H54 (cell line): ENCODE results near the gene HTRA3.
A peak's percentile ranks its signal among the peaks of the same experiment; 100 is the strongest.

Source experiments
- DNase-seq: peaks from one replicate; pipeline ENCODE4 v3.0.0; 2011; ENCODE audit warnings: low spot score, mixed read lengths; ENCODE audit not compliant: insufficient read length
- FAIRE-seq: peaks from 3 replicates; lab custom pipeline; 2011; peaks lifted over from hg19 to GRCh38; lab: Jason Lieb, UNC
- POLR2A ChIP-seq: IDR thresholded peaks from 2 replicates; pipeline ENCODE4 v1.6.1; 2011; ENCODE audit warnings: low read depth, mild to moderate bottlenecking, low read length

HTRA3 gene

GRCh38 chr4:8269535-8270417 lies at the start of gene HTRA3:
Gene HTRA3, plus strand, starts transcription at chr4:8269754. Its CDS starts 215 bp downstream, at chr4:8269969.
- TF ChIP-seq POLR2A = peak; percentile 88
- DNase-seq (no peak), FAIRE-seq (no peak)

DNA sequence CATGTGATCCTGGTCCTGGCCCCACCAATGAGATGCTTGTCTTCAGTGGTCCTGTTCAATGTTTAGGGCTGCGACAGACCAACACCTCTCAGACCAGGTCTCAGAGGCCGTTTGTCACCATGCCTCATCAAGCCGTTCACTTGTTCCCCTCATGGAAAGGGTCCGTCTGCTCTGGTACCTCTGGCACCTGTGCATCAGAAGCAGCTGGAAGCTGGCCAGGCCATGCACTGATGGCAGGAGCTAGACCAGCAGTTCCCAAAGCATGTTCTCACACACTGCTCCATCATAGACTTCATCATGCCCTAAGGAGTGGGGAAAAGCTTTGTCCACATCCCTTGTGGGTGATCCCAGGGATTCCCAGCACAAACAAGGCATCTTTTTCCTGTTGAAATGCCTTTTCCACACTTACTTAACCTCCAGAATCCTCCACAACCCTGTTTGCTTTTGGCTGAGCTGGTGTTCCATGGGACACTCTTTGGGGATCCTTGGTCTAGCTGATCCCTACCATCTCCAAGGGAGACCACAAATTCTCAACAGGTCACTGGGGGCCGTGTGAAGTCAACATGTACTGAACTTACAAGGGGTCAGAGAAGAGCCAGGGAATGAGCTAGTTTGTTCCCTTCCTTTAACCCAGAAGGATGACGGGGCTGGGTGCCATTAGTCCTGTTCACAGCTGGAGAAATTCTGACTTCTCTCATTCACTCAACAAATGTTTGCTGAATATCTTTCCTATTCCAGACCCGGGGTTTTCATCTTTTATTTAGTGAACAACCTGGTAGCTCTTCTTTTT lies 48.7 kb upstream of the HTRA3 start:
- no peak for TF ChIP-seq POLR2A
- FAIRE-seq (no peak), DNase-seq (no peak)

DNA sequence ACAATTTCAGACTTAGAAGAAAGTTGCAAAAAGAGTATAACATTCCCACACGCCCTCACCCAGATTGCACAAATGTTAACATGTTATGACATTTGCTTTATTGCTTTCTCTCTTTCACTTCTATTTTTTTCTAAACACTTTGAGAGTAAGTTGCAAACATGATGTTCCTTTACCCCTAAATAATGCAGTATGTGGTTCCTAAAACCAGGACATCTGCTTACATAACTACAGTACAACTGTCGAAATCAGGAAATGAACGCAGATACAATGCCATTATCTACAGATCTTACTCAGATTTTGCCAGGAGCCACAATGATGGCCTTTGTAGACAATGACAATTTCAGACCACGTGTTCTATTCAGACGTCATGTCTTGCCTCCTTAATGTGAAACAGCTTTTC lies 48.1 kb upstream of the HTRA3 start:
- no peak for TF ChIP-seq POLR2A
- FAIRE-seq (no peak), DNase-seq (no peak)

DNA sequence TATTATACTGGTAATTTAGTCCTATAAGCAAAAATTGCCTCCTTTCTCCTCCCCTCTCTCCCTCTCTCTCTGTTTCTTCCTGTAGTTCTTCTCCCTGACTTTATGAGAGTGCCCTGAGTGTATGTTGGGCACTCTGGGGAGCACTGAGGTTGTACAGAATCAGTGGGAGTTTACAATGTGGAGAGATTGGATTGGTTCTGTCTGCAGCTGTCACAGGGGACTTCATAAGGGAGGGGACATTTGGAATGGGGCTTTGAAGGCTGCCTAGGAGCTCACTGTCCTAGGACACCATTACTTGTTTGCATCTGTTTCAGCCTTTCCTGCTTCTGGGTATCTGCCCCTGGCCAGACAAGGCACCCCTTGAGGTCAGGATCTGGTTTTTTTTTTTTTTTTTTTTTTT lies 47.6 kb upstream of the HTRA3 start:
- no peak for DNase-seq
- TF ChIP-seq POLR2A = no peak
- FAIRE-seq = no peak

GRCh38 chr4:8222609-8223388 lies 46.8 kb upstream of the HTRA3 start:
- no peak for FAIRE-seq
- TF ChIP-seq POLR2A = no peak
- DNase-seq = no peak

DNA sequence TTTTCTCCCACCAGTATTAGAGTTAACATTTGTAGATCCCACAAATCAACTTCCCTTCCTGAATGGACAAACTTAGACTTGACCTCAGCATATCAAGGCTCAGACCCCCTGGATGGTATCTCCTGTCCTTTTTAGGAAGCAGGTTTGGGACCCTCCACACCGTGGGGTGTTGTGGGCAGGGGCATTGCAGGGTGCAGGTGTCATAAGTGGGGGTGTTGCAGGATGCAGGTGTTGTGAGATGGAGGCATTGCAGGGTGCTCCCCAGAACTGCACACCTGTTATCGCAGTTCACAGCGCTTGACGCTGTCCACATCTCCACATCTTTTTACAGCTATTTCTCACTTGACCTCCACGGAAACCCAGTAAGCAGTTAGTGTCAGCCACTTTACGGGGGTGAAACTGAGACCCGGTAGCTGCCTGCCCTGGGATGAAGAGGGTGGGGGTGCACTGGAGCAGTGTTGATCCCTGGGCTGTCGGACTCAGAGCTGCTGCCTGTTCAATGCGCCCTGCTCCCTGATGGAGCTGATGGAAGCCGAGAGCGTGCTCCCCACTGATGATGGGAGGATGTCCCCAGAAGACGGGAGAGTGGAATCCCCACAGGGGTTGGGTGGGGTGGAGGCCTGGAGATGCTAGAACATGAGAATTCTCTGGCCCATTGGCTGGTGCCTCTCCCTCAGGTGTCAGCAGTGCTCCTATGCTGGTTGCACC lies 45.1 kb upstream of the HTRA3 start:
- no peak for TF ChIP-seq POLR2A
- no peak for DNase-seq
- FAIRE-seq = no peak

DNA sequence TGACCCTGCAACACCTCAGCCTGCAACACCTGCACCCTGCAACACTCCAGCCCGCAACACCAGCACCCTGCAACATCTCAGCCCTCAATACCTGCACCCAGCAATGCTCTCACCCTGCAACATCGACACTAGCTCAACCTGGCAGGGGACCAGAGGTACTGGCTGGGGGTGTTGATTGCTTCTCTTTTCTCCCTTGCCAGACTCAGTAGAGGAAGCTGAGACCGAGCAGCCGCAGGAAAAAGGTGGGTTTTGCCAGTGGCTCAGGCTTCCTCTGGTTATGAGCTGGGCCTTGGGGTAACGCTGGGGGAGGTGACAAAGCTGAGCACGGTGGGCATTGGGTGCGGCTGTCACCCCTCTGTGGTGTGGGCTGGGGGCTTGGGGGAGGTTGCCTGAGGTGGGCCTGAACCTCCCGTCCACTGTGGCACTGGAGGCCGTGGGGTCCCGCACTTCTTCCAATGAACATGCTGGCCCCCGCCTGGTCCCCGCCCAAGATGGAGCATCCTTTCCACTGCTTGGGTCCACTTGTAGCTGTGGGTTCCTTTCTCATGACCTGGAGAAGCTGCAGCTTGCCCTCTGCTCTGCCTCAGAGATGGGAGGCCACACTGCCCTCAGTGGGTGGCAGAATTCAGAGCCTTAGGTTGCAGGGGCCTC lies 44.5 kb upstream of the HTRA3 start:
- no peak for DNase-seq
- no peak for TF ChIP-seq POLR2A
- FAIRE-seq = no peak

DNA sequence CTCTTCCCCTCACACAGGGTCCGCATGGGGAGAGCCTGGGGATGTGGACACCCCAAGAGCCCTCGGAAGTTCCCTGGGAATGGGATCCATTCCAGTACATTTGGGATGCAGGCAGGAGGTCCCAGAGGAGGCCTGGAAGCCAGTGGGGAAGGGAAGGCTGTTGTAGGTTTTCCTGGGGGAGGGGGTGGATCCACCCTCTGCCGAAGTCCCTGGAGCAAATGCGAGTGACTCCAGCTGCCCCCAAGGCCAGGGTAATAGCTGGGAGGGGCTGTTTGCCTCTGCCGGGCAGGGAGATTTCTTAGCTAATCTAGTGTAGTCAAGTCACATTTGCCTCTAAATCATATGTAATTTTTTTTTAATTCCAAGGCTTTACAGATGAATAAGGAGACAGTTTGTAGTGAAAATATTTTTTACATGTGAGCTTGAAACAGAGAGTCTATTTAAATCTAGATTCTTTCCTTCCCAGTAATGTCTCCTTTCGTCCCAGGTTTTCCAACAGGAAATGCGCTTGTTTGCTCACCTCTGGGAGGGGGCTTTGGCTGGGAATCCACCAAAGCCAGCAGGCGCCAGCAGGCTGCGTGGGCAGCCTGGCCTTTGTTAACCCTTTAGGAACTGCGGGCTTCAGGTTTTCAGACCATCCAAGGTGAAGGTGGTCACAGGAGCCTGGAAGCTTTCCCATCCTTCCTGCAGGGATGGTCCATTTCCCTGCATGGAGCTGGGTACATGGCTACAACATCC lies 43.7 kb upstream of the HTRA3 start:
- no peak for TF ChIP-seq POLR2A
- no peak for FAIRE-seq
- no peak for DNase-seq

DNA sequence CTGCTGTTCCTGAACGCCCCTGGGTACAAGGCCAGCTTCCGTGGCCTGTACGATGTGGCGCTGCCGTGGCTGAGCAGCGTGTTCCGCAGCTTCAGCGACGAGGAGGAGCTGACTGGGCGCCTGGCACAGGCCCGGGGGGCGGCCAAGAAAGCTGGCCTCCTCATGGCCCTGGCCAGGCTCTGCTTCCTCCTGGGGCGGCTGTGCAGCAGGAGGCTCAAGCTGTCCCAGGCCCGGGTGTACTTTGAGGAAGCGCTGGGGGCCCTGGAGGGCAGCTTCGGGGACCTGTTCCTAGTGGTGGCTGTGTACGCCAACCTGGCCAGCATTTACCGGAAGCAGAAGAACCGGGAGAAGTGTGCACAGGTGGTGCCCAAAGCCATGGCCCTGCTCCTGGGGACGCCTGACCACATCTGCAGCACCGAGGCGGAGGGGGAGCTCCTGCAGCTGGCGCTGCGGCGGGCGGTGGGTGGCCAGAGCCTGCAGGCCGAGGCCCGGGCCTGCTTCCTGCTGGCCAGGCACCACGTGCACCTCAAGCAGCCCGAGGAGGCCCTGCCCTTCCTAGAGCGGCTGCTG lies 42.3 kb upstream of the HTRA3 start:
- no peak for TF ChIP-seq POLR2A
- DNase-seq (no peak), FAIRE-seq (no peak)

GRCh38 chr4:8227771-8228318 lies 41.7 kb upstream of the HTRA3 start:
- DNase-seq (no peak), FAIRE-seq (no peak)
- no peak for TF ChIP-seq POLR2A
